PC-9 (cell line): Measurements from ENCODE around the gene SPI1.

Experiments used
- CTCF ChIP-seq: fragments of 200-600 bp; sonication (generic); conservative IDR thresholded peaks from 2 replicates; pipeline ENCODE4 v1.6.1; 2017; ENCODE audit warnings: mixed run types, antibody characterized with exemption, mild to moderate bottlenecking, moderate library complexity
- EZH2 ChIP-seq: fragments of 200-600 bp; sonication (generic); IDR thresholded peaks from 2 replicates; pipeline ENCODE4 v1.8.0; 2017; ENCODE audit warnings: antibody characterized with exemption, low read depth

- TF ChIP-seq CTCF, result no peak
- TF ChIP-seq EZH2, result no peak
These were observed 31.4 kb upstream of the SPI1 start for GRCh38 chr11:47409440-47410369.
